H1 (cell line): ENCODE measurements around the gene EPHA7. TPM values are rescaled to one million over a fixed set of nuclear protein-coding genes. Genes with fewer than 3 reads are reported as not detected.

Source experiments
- CTCF ChIA-PET: fragments of 300-600 bp; sonication (Branson Sonifier 250); formaldehyde crosslinking; loops from one replicate; lab custom pipeline; 2021; ENCODE audit not compliant: partially characterized antibody; lab: Charles Lee
- POLR2A ChIA-PET: fragments of 300-600 bp; sonication (Branson Sonifier 250); formaldehyde crosslinking; loops from one replicate; lab custom pipeline; 2021; ENCODE audit warnings: inconsistent platforms; ENCODE audit not compliant: partially characterized antibody; lab: Charles Lee
- DNase-seq, 2 experiments: peaks; one replicate each; pipeline versions ENCODE4 v3.0.0 to v3.0.0-alpha.2; 2010 to 2022; ENCODE audit warnings: low spot score in 2 of 2, low read depth in 1 of 2, mixed read lengths in 1 of 2
- FAIRE-seq: peaks from 2 replicates; lab custom pipeline; 2011; peaks lifted over from hg19 to GRCh38; lab: Jason Lieb, UNC
- H2AFZ ChIP-seq: 2 replicates; pipeline ENCODE4 v1.8.1; 2012; ENCODE audit warnings: low read length, inconsistent platforms
- H2AK5ac ChIP-seq: 2 replicates; pipeline ENCODE4 v1.6.1; 2013; ENCODE audit warnings: low read depth, low read length
- H2BK120ac ChIP-seq: replicated peaks from 2 replicates; pipeline ENCODE3; 2013; ENCODE audit warnings: low read depth, low read length, inconsistent platforms
- H2BK12ac ChIP-seq: 2 replicates; pipeline ENCODE4 v1.6.1; 2013; ENCODE audit warnings: low read depth, low read length
- H2BK15ac ChIP-seq: 2 replicates; pipeline ENCODE4 v1.6.1; 2013; ENCODE audit warnings: low read length
- H2BK20ac ChIP-seq: 2 replicates; pipeline ENCODE4 v1.6.1; 2013; ENCODE audit warnings: low read length
- H2BK5ac ChIP-seq: 2 replicates; pipeline ENCODE4 v1.6.1; 2013; ENCODE audit warnings: low read depth, low read length
- H3K14ac ChIP-seq: 2 replicates; pipeline ENCODE4 v1.6.1; 2013; ENCODE audit warnings: inconsistent platforms; ENCODE audit not compliant: insufficient read length
- H3K18ac ChIP-seq: 2 replicates; pipeline ENCODE4 v1.6.1; 2013; ENCODE audit warnings: low read length; ENCODE audit errors: extremely low read depth
- H3K23ac ChIP-seq: 2 replicates; pipeline ENCODE4 v1.6.1; 2013; ENCODE audit warnings: inconsistent platforms; ENCODE audit not compliant: insufficient read length
- H3K23me2 ChIP-seq: 2 replicates; pipeline ENCODE4 v1.6.1; 2013; ENCODE audit warnings: low read depth, low read length
- H3K27ac ChIP-seq: 2 replicates; pipeline ENCODE4 v1.6.1; 2011; ENCODE audit warnings: low read depth, low read length, inconsistent platforms
- H3K27me3 ChIP-seq, 4 experiments: replicated peaks in 1 of 4; 1 replicate in 1 of 4; 2 replicates in 3 of 4; pipeline versions ENCODE4 v1.6.1 to v1.8.1; 2011 to 2013; ENCODE audit warnings: low read length in 3 of 4, mild to moderate bottlenecking in 3 of 4, inconsistent platforms in 2 of 4, mixed read lengths in 2 of 4, moderate library complexity in 1 of 4; ENCODE audit not compliant: control insufficient read depth in 3 of 4, insufficient read depth in 3 of 4; ENCODE audit errors: extremely low read depth in 1 of 4
- H3K36me3 ChIP-seq, 4 experiments: 2 replicates each; pipeline versions ENCODE4 v1.6.1 to v1.8.1; 2011 to 2013; ENCODE audit warnings: mild to moderate bottlenecking in 4 of 4, low read length in 3 of 4, moderate library complexity in 2 of 4, control low read depth in 1 of 4, inconsistent platforms in 1 of 4; ENCODE audit not compliant: insufficient read depth in 4 of 4, control insufficient read depth in 2 of 4
- H3K4ac ChIP-seq: replicated peaks from 2 replicates; pipeline ENCODE3; 2013; ENCODE audit warnings: low read length, low read depth, mixed read lengths, inconsistent platforms; ENCODE audit not compliant: insufficient read length
- H3K4me1 ChIP-seq, 4 experiments: replicated peaks in 1 of 4; 1 replicate in 1 of 4; 2 replicates in 3 of 4; pipeline versions ENCODE4 v1.6.1 to v1.8.1; 2011 to 2013; ENCODE audit warnings: low read length in 3 of 4, inconsistent platforms in 2 of 4, mixed read lengths in 1 of 4; ENCODE audit not compliant: insufficient read depth in 4 of 4, control insufficient read depth in 3 of 4
- H3K4me2 ChIP-seq, 2 experiments: 2 replicates each; pipeline versions ENCODE4 v1.6.1 to v1.8.1; 2011 to 2013; ENCODE audit warnings: low read depth in 2 of 2, low read length in 2 of 2, control low read depth in 1 of 2, inconsistent platforms in 1 of 2, mild to moderate bottlenecking in 1 of 2; ENCODE audit not compliant: insufficient read depth in 1 of 2
- H3K4me3 ChIP-seq, 4 experiments: fragments of 200-600, 300-600 bp in 1 of 4; sonication (generic), shearing (Covaris generic), sonication (Bioruptor Twin) in 1 of 4; 2 replicates each; pipeline versions ENCODE4 v1.5.1 to v1.8.1; 2011 to 2016; ENCODE audit warnings: low read length in 4 of 4, low read depth in 3 of 4, control low read depth in 2 of 4, inconsistent platforms in 2 of 4, mild to moderate bottlenecking in 2 of 4, mixed read lengths in 1 of 4, moderate library complexity in 1 of 4; ENCODE audit not compliant: insufficient read depth in 2 of 4; ENCODE audit errors: extremely low read depth in 1 of 4
- H3K56ac ChIP-seq: replicated peaks from 2 replicates; pipeline ENCODE3; 2013; ENCODE audit warnings: low read depth, mild to moderate bottlenecking, mixed read lengths, low read length, inconsistent platforms; ENCODE audit not compliant: insufficient read length
- H3K79me1 ChIP-seq: 2 replicates; pipeline ENCODE4 v1.6.1; 2013; ENCODE audit warnings: low read depth, low read length, control low read depth
- H3K79me2 ChIP-seq, 2 experiments: 2 replicates each; pipeline versions ENCODE4 v1.6.1 to v1.8.1; 2012 to 2013; ENCODE audit warnings: low read length in 2 of 2, mild to moderate bottlenecking in 2 of 2, inconsistent platforms in 1 of 2; ENCODE audit not compliant: insufficient read depth in 2 of 2, control insufficient read depth in 1 of 2
- H3K9ac ChIP-seq, 4 experiments: replicated peaks in 1 of 4; 1 replicate in 1 of 4; 2 replicates in 3 of 4; pipeline versions ENCODE4 v1.6.1 to v1.8.1; 2011 to 2013; ENCODE audit warnings: low read depth in 3 of 4, low read length in 3 of 4, control low read depth in 2 of 4, mild to moderate bottlenecking in 2 of 4, moderate library complexity in 2 of 4, inconsistent platforms in 1 of 4; ENCODE audit errors: extremely low read depth in 1 of 4
- H3K9me3 ChIP-seq, 2 experiments: 2 replicates each; pipeline versions ENCODE4 v1.6.1 to v1.8.1; 2012 to 2013; ENCODE audit warnings: mild to moderate bottlenecking in 2 of 2, moderate library complexity in 2 of 2, control low read depth in 1 of 2, inconsistent platforms in 1 of 2, low read depth in 1 of 2, low read length in 1 of 2, mixed read lengths in 1 of 2; ENCODE audit not compliant: insufficient read depth in 2 of 2
- H4K20me1 ChIP-seq, 2 experiments: replicated peaks in 1 of 2; 2 replicates each; pipeline versions ENCODE3 to v1.8.1; 2011 to 2013; ENCODE audit warnings: inconsistent platforms in 2 of 2, low read length in 2 of 2, mild to moderate bottlenecking in 1 of 2; ENCODE audit not compliant: insufficient read depth in 2 of 2, control insufficient read depth in 1 of 2
- H4K5ac ChIP-seq: 2 replicates; pipeline ENCODE4 v1.6.1; 2013; ENCODE audit warnings: low read length, low read depth, mixed read lengths, inconsistent platforms; ENCODE audit not compliant: insufficient read length
- H4K8ac ChIP-seq: 2 replicates; pipeline ENCODE4 v1.8.0; 2013; ENCODE audit warnings: mild to moderate bottlenecking, moderate library complexity, low read length, inconsistent platforms; ENCODE audit not compliant: insufficient read depth; ENCODE audit errors: extremely low read depth
- H4K91ac ChIP-seq: replicated peaks from 2 replicates; pipeline ENCODE3; 2013; ENCODE audit warnings: low read length, mixed read lengths, inconsistent platforms; ENCODE audit not compliant: insufficient read length
- CHD1 ChIP-seq: IDR thresholded peaks from 2 replicates; pipeline ENCODE4 v1.6.1; 2012; ENCODE audit warnings: low read depth, low read length, improper control_type of control experiment
- EZH2 ChIP-seq: fragments of 200-600 bp; sonication (generic); IDR thresholded peaks from 2 replicates; pipeline ENCODE4 v1.7.1; 2012; ENCODE audit warnings: low read depth, mild to moderate bottlenecking, moderate library complexity, low read length, inconsistent platforms; ENCODE audit not compliant: severe bottlenecking
- HDAC2 ChIP-seq, 2 experiments: fragments of 300-600 bp in 1 of 2; sonication (generic) in 1 of 2; IDR thresholded peaks; 2 replicates each; pipeline ENCODE4 v1.6.1; 2011 to 2012; ENCODE audit warnings: low read depth in 2 of 2, low read length in 2 of 2, mild to moderate bottlenecking in 2 of 2, moderate library complexity in 2 of 2, borderline replicate concordance in 1 of 2, inconsistent platforms in 1 of 2
- JUN ChIP-seq: IDR thresholded peaks from 2 replicates; pipeline ENCODE4 v1.6.1; 2011; ENCODE audit warnings: low read depth, mild to moderate bottlenecking, improper control_type of control experiment, low read length
- NANOG ChIP-seq: IDR thresholded peaks from 2 replicates; pipeline ENCODE4 v1.6.1; 2011; ENCODE audit warnings: low read length, low read depth, mild to moderate bottlenecking, inconsistent platforms; ENCODE audit not compliant: insufficient read depth, poor library complexity, severe bottlenecking
- RFX5 ChIP-seq: IDR thresholded peaks from 2 replicates; pipeline ENCODE4 v1.6.1; 2011; ENCODE audit warnings: low read depth, low read length, improper control_type of control experiment, borderline replicate concordance
- TAF7 ChIP-seq: optimal IDR thresholded peaks from 2 replicates; pipeline ENCODE3; 2011; ENCODE audit warnings: low read depth, mild to moderate bottlenecking, inconsistent platforms, low read length, moderate library complexity, borderline replicate concordance
- WGBS, 2 experiments: shearing (Covaris generic) in 1 of 2; methylation state at CpG; one replicate each; pipeline versions ENCODE4 v1.1.6 to v1.1.7; 2013 to 2015; ENCODE audit warnings: low lambda C conversion rate in 2 of 2, mixed read lengths in 2 of 2, inconsistent platforms in 1 of 2, low coverage in 1 of 2, missing lambda C conversion rate in 1 of 2; ENCODE audit not compliant: insufficient replicate concordance in 2 of 2, insufficient coverage in 1 of 2, insufficient read length in 1 of 2; ENCODE audit errors: extremely low coverage in 1 of 2, missing lambda C conversion rate in 1 of 2; 5-methylcytosine and 5-hydroxymethylcytosine counted together
- polyA plus RNA-seq, 7 experiments: library from polyadenylated mRNA; depleted of rRNA in 3 of 7; stranded (reverse) in 5 of 7; unstranded in 2 of 7; fragments of >200 nt in 5 of 7; fragments of 200-250 nt in 2 of 7; gene quantifications; 1 replicate in 5 of 7; 2 replicates in 1 of 7; 4 replicates in 1 of 7; pipeline versions ENCODE4 v1.2.1 to v1.2.3, GENCODE V29; 2011 to 2013; ENCODE audit warnings: missing spikeins in 2 of 7, mixed read lengths in 2 of 7
- total RNA-seq: library from RNA; stranded (reverse); fragmentation: NEBNext Ultra II Directional; extraction: Animal tissue kit (Norgen Biotek cat#: 25700); gene quantifications from 2 replicates; pipeline ENCODE4 v1.2.1, GENCODE V29; 2021

EPHA7 gene
- total and polyA plus RNA-seq, 2 of the 8 experiments (the other 6 are each of a cell fraction or from before 2014, with no cell fraction given), result 1.3 to 6.8 TPM

GRCh38 chr6:93300661-93301060 is 118.7 kb downstream of the EPHA7 start:
- no peaks in the 10 kb centered on the region for H3K79me2 ChIP-seq
- H4K91ac ChIP-seq, result no peak overlapping the region
- WGBS, 2 experiments, result 94% methylated on average over 3 of the region's 3 CpGs; no CpG with 5 or more reads in 1 of the 2 experiments
- H3K4ac ChIP-seq, result no peak overlapping the region
- H3K23me2 ChIP-seq, result no peaks in the 10 kb centered on the region; the same call in 1 of the 2 replicates
- H3K4me2 ChIP-seq, result no peak overlapping the region
- no peak overlapping the region for H3K23ac ChIP-seq
- no peak overlapping the region for H4K5ac ChIP-seq
- no peaks in the 10 kb centered on the region for H3K27me3 ChIP-seq
- H3K9ac ChIP-seq, result no peak overlapping the region
- H2BK120ac ChIP-seq, result no peak overlapping the region
- no peak overlapping the region for H2BK15ac ChIP-seq
- H3K4me3 ChIP-seq, result no peak overlapping the region
- H2BK12ac ChIP-seq, result no peak overlapping the region
- DNase-seq (no peak), FAIRE-seq (no peak)
- H3K27ac ChIP-seq, result no peak overlapping the region
- CTCF ChIA-PET, result no interaction called here
- TF ChIP-seq EZH2 (no peak), HDAC2 (IDR thresholded peaks at IDR 0.05; ENCODE audit: borderline replicate concordance in 1 of 2, low read depth in 2 of 2, low read length in 2 of 2) (no peak), TAF7 (no peak), RFX5 (no peak), JUN (no peak), CHD1 (no peak), NANOG (no peak)
- H3K4me1 ChIP-seq, result 0 out of 7 replicates have a peak, but pooled peaks cover 0 to 3% (median 0%) of the 10 kb centered on the region in 4 experiments
- H3K79me1 ChIP-seq, result no peaks in the 10 kb centered on the region
- no peak overlapping the region for H2AK5ac ChIP-seq
- H4K8ac ChIP-seq, result no peak overlapping the region
- no peaks in the 10 kb centered on the region for H4K20me1 ChIP-seq
- H3K18ac ChIP-seq, result no peak overlapping the region
- H3K9me3 ChIP-seq, result no peaks in the 10 kb centered on the region
- H3K36me3 ChIP-seq, result no peaks in the 10 kb centered on the region
- POLR2A ChIA-PET, result no interaction called here
- H2BK5ac ChIP-seq, result no peak overlapping the region
- no peak overlapping the region for H3K14ac ChIP-seq
- H2AFZ ChIP-seq, result no peak overlapping the region
- H3K56ac ChIP-seq, result no peak overlapping the region
- no peak overlapping the region for H2BK20ac ChIP-seq
